Ishikawa (cell line): ENCODE measurements around the gene RNF181.

Source experiments
- CEBPB ChIP-seq: IDR thresholded peaks from 2 replicates; pipeline ENCODE4 v1.6.1; 2012
- CREB1 ChIP-seq: IDR thresholded peaks from 2 replicates; pipeline ENCODE4 v1.6.1; 2012; ENCODE audit warnings: low read depth
- EGR1 ChIP-seq: IDR thresholded peaks from 2 replicates; pipeline ENCODE4 v1.6.1; 2012
- EP300 ChIP-seq: IDR thresholded peaks from 2 replicates; pipeline ENCODE4 v1.6.1; 2012; ENCODE audit warnings: borderline replicate concordance
- FOXM1 ChIP-seq: IDR thresholded peaks from 2 replicates; pipeline ENCODE4 v1.6.1; 2012; ENCODE audit warnings: low read depth, borderline replicate concordance
- MAX ChIP-seq: IDR thresholded peaks from 2 replicates; pipeline ENCODE4 v1.6.1; 2012
- NFIC ChIP-seq: IDR thresholded peaks from 2 replicates; pipeline ENCODE4 v1.6.1; 2012
- RAD21 ChIP-seq: IDR thresholded peaks from 2 replicates; pipeline ENCODE4 v1.6.1; 2012; ENCODE audit warnings: low read depth
- REST ChIP-seq: IDR thresholded peaks from 2 replicates; pipeline ENCODE4 v1.6.1; 2012; ENCODE audit warnings: low read depth, mild to moderate bottlenecking
- TAF1 ChIP-seq: IDR thresholded peaks from 2 replicates; pipeline ENCODE4 v1.6.1; 2012; ENCODE audit warnings: low read depth, mild to moderate bottlenecking
- TCF12 ChIP-seq: IDR thresholded peaks from 2 replicates; pipeline ENCODE4 v1.6.1; 2012; ENCODE audit warnings: low read depth
- YY1 ChIP-seq: IDR thresholded peaks from 2 replicates; pipeline ENCODE4 v1.6.1; 2012; ENCODE audit warnings: low read depth
- ZBTB7A ChIP-seq: IDR thresholded peaks from 2 replicates; pipeline ENCODE4 v1.6.1; 2012; ENCODE audit warnings: low read depth

GRCh38 chr2:85547859-85548607 is 47.5 kb upstream of the RNF181 start:
- TF ChIP-seq ZBTB7A (no peak), TAF1 (no peak), TCF12 (no peak), REST (no peak), EGR1 (no peak), MAX (no peak), CEBPB (no peak), EP300 (no peak), FOXM1 (no peak), NFIC (no peak), YY1 (no peak), CREB1 (no peak), RAD21 (no peak)
